DOHH2 (cell line): ENCODE data around the gene EGLN2.

Experiments
- H3F3A ChIP-seq: fragments of 200-600 bp; sonication (generic), shearing (Covaris generic); 2 replicates; pipeline ENCODE4 v1.6.0; 2016; ENCODE audit warnings: antibody characterized with exemption, mild to moderate bottlenecking; ENCODE audit not compliant: control insufficient read depth, insufficient read depth
- H3K27ac ChIP-seq: fragments of 200-600 bp; sonication (generic); 2 replicates; pipeline ENCODE4 v1.5.1; 2014; ENCODE audit warnings: low read depth, mild to moderate bottlenecking, low read length, moderate library complexity
- H3K27me3 ChIP-seq: fragments of 200-600 bp; sonication (generic); 2 replicates; pipeline ENCODE4 v1.6.1; 2014; ENCODE audit warnings: mild to moderate bottlenecking, low read length, mixed read lengths; ENCODE audit not compliant: control insufficient read depth
- H3K36me3 ChIP-seq: fragments of 200-600 bp; sonication (generic); 2 replicates; pipeline ENCODE4 v1.6.1; 2014; ENCODE audit warnings: mild to moderate bottlenecking, low read length, moderate library complexity, mixed read lengths; ENCODE audit not compliant: control insufficient read depth
- H3K4me1 ChIP-seq: fragments of 200-600 bp; sonication (generic); 2 replicates; pipeline ENCODE4 v1.6.1; 2014; ENCODE audit warnings: mild to moderate bottlenecking, low read length, mixed read lengths; ENCODE audit not compliant: control insufficient read depth
- H3K4me2 ChIP-seq: fragments of 200-600 bp; sonication (generic); 2 replicates; pipeline ENCODE4 v1.6.0; 2014; ENCODE audit warnings: mild to moderate bottlenecking, low read length, moderate library complexity
- H3K4me3 ChIP-seq: fragments of 200-600 bp; sonication (generic); 2 replicates; pipeline ENCODE4 v1.5.1; 2014; ENCODE audit warnings: mild to moderate bottlenecking, low read length, mixed read lengths
- H3K79me2 ChIP-seq: fragments of 200-600 bp; sonication (generic); 2 replicates; pipeline ENCODE4 v1.6.1; 2014; ENCODE audit warnings: mild to moderate bottlenecking, low read length, mixed read lengths; ENCODE audit not compliant: control insufficient read depth
- H3K9me2 ChIP-seq: fragments of 200-600 bp; sonication (generic); replicated peaks from 2 replicates; pipeline ENCODE4 v1.6.1; 2014; ENCODE audit warnings: mild to moderate bottlenecking, low read length, mixed read lengths; ENCODE audit not compliant: control insufficient read depth
- H3K9me3 ChIP-seq: fragments of 200-600 bp; sonication (generic); 2 replicates; pipeline ENCODE4 v1.6.1; 2014; ENCODE audit warnings: antibody characterized with exemption, low read length, mixed read lengths; ENCODE audit not compliant: control insufficient read depth, insufficient read depth
- H4K20me1 ChIP-seq: fragments of 200-600 bp; sonication (generic); 2 replicates; pipeline ENCODE4 v1.6.0; 2014; ENCODE audit warnings: low read depth, mild to moderate bottlenecking, antibody characterized with exemption, low read length, moderate library complexity; ENCODE audit not compliant: control insufficient read depth, insufficient read depth
- CTCF ChIP-seq: fragments of 200-600 bp; sonication (generic); IDR thresholded peaks from one replicate; pipeline ENCODE4 v1.5.1; 2014; ENCODE audit warnings: antibody characterized with exemption, mild to moderate bottlenecking, low read depth, low read length; ENCODE audit not compliant: poor library complexity, severe bottlenecking
- EZH2phosphoT487 ChIP-seq: fragments of 200-600 bp; sonication (generic); IDR thresholded peaks from 2 replicates; pipeline ENCODE4 v1.6.1; 2017; ENCODE audit warnings: borderline replicate concordance, mild to moderate bottlenecking, antibody characterized with exemption, low read length, moderate library complexity, mixed read lengths

Gene EGLN2

GRCh38 chr19:40800997-40801377 is 2.0 kb downstream of the EGLN2 start:
- peaks cover 69% of the 10 kb centered on the region for H3K79me2 ChIP-seq
- H3K4me2 ChIP-seq = peak overlapping the region; percentile 84
- peak overlapping the region; percentile 93 for H3K4me3 ChIP-seq
- H4K20me1 ChIP-seq = peaks cover 41% of the 10 kb centered on the region
- TF ChIP-seq CTCF (no peak), EZH2phosphoT487 (no peak)
- H3F3A ChIP-seq = peaks cover 9% of the 10 kb centered on the region
- H3K4me1 ChIP-seq = peaks cover 75% of the 10 kb centered on the region
- H3K9me3 ChIP-seq = no peaks in the 10 kb centered on the region
- H3K36me3 ChIP-seq = peaks cover 60% of the 10 kb centered on the region
- no peaks in the 10 kb centered on the region for H3K9me2 ChIP-seq
- H3K27me3 ChIP-seq = no peaks in the 10 kb centered on the region
- H3K27ac ChIP-seq = no peak overlapping the region

- Histone ChIP-seq H3K4me3 (peak overlapping the region; percentile 93), H3K9me3 (no peaks in the 10 kb centered on the region), H3F3A (peaks cover 9% of the 10 kb centered on the region), H3K4me1 (peaks cover 81% of the 10 kb centered on the region), H3K79me2 (peaks cover 75% of the 10 kb centered on the region), H3K27ac (peak overlapping the region; percentile 75), H3K27me3 (no peaks in the 10 kb centered on the region), H3K36me3 (peaks cover 67% of the 10 kb centered on the region), H3K9me2 (no peaks in the 10 kb centered on the region), H4K20me1 (peaks cover 47% of the 10 kb centered on the region), H3K4me2 (peak overlapping the region; percentile 84)
- no peak for TF ChIP-seq EZH2phosphoT487
- TF ChIP-seq CTCF = no peak
These were observed 2.7 kb downstream of the EGLN2 start for GRCh38 chr19:40801426-40802299.

GRCh38 chr19:40802300-40803169 is 3.5 kb downstream of the EGLN2 start:
- peak overlapping the region; percentile 75 for H3K27ac ChIP-seq
- H3K79me2 ChIP-seq = peaks cover 84% of the 10 kb centered on the region
- peaks cover 9% of the 10 kb centered on the region for H3F3A ChIP-seq
- no peaks in the 10 kb centered on the region for H3K9me2 ChIP-seq
- H3K4me3 ChIP-seq = peak overlapping the region; percentile 66
- peaks cover 87% of the 10 kb centered on the region for H3K4me1 ChIP-seq
- TF ChIP-seq EZH2phosphoT487 (no peak), CTCF (no peak)
- H3K4me2 ChIP-seq = peak overlapping the region; percentile 84
- peaks cover 74% of the 10 kb centered on the region for H3K36me3 ChIP-seq
- peaks cover 53% of the 10 kb centered on the region for H4K20me1 ChIP-seq
- H3K27me3 ChIP-seq = no peaks in the 10 kb centered on the region
- H3K9me3 ChIP-seq = no peaks in the 10 kb centered on the region
